GOT3 (cell line): ENCODE data around the gene CDH2.

Source experiments
- DNase-seq: peaks from one replicate; lab custom pipeline; 2025; ENCODE audit warnings: mixed read lengths; lab: John Stamatoyannopoulos, UW

CDH2 gene

DNA sequence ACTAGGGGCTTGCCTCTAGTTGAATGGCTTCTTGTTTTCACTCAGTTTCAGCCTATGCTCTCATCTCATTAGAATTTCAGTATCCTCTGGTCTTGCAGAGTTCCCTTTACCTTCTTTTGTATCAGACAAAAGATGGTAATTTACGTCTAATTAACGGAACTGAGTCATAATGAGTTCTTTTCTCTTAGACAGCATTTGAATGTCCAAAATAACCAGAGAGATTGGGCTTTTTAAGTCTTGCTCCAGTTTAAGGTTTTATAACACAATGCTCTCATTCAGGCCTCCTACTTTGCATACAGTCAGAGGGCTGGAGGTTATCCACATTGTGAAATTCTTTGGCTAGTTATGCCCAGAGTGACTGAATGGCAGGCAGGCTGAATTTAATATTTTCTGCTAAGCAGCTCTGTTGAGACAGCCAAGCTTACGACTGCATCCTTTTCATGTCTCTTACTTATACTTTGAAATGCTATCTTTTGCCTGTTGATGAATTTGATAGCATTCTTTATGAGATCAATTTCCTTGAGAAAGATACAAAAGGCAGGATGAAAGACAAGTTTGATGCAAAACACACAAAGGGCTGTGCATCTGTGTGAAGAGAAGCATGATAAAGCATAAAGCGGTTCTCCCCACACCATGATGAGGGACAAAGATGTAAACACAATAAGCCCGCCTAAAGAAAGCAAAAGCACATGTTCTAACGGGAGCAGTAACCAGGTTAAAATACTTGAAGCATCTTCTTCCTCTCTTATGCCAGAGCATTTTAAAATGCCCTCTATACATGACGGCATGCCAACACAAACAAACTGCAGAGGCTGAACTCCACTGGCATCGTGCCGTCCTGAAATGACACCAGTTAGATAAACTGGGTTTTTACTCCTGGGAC lies 90.0 kb downstream of the CDH2 start:
- no peak for DNase-seq

DNA sequence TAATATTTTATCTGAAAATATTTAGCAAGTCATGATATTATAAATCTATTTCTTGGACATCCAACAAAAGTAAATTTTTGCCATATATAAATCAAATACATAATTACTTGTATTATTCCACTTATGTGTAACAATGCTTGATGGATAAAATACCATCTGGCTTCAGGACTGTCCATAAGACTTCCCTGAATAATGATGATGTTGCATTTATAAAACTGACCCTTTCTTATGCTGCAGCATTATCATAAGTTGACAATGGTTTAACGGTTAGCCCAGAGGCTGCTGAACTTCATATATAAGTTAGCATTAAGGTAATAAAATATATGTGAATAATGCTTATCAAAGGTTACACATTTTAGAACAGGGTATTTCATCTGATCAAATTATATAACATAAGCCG lies 95.4 kb downstream of the CDH2 start:
- no peak for DNase-seq

DNA sequence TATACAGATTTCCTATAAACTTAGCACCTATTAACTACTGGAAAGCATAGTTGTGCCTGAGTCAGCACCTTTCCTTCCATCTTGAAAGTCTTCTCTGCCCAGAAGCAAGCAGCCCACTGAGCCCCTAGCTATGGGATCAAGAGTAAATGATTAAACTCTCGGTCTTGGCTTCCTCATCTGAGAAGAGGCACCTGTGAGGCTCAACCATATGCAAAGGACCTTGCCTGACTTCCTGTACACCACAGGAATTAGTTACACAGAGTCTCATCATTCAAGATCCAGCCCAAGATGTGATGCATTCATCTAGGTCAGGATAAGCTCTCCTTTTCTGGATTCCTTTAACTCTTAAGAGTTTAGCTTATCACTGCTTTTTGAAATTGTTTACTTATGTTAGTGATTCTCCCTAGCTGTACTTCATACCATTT lies 96.0 kb downstream of the CDH2 start:
- no peak for DNase-seq

DNA sequence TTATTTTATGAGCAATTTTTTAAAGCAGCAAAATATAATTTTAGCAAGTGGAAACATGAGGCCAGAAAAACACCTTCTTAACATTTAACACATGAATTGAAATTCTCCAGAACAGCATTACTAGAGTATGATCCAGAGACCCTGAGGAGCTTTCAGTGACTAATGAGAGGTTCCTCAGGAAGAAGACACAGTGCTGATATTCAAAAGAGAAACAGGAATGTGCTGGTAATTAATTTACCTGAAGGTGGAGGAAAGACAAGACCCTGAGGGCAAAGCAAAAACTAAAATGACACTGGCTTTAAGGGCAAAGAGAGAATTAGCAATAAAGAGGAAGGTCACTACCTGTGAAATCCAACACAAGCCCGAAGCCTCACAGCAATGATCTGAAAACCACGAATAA lies 97.0 kb downstream of the CDH2 start:
- DNase-seq = no peak

DNA sequence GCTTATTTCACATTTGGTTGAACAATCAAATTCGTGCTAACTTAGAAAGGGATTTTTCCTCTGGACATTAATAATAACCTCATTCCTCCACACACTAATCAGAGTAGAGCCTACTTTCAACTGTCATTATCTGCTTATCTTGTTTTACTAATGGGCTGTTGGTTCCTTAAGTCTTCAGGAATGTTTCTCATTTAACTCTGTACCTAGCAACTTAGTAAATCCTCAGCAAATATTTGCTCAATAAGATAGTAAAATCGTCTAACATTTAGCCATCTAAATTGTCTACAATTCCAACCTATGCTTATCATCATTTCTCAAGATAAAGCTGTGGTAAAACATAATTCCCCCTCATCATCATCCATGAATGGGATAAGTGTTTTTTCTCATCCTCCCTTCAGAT lies 98.1 kb downstream of the CDH2 start:
- DNase-seq = no peak

DNA sequence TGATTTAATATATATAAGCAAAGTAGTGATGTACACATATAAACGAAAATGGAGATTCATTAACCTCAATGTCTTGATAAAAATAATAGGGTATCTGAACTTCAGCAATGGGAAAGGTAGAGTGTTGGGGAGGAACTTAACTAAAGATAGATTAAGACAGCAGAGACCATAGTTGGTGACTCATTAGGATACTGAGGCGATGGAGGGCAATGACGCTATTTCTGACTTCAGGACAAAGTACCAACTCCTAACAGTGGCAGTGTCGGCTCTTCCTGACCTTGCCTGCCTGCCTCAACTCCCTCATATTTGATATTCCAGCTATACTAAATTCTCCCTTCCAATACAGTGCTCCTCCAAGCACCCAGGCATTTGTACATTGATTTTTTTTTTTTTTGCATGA lies 98.6 kb downstream of the CDH2 start:
- no peak for DNase-seq

DNA sequence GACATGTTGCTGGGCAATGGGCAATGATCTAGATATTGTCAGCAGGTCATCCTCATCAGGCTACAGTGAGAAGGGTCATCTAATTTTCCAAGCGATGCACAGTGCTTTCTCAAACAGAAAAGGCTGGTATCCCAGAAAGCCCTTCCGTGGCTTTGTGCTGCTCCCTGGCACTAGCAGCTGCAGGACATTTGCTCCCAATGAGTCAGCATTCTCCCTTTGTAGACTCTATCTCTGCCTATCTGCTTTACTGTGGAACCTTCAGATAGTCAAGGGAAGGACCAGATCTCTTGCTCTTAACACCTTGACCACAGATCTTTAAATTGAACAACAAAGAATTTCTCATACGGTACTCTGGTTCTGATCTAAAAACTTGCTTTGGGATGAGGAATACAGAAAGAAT lies 101.4 kb downstream of the CDH2 start:
- DNase-seq = no peak

DNA sequence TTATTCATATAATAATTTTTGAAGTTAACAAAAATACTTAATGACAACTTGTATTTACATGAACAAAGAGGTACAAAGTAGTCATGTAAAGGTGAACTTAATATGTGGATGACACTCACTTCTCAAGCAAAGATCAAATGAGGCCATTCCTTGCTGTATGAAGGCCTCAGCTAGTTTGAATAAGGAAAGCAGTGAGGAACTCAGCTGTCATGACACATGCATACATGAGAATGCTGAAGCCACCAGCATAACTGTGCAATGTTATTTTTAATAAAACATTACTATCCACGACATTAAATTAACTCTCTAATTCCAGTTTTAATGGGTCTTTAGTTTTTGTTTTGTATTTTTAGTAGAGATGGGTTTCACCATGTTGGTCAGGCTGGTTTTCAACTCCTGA lies 102.9 kb downstream of the CDH2 start:
- DNase-seq = no peak

DNA sequence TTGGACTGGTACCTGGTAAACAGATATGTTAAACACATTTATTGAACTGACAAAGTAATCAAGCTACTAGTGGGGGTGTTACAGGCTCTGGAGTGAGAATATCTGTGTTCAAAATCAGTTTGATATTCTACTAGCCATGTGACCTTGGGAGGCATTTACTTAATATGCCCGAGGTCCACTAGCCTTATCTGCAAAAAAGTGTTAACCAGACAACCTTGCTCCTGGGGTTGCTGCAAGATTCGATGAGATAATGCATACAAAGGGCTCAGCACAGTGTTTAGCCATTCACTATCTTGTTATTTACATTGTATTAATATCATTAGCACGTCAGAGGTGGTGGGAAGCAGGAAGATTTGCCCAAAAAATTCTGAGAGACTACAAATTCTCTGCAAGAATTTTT lies 103.3 kb downstream of the CDH2 start:
- DNase-seq = no peak

DNA sequence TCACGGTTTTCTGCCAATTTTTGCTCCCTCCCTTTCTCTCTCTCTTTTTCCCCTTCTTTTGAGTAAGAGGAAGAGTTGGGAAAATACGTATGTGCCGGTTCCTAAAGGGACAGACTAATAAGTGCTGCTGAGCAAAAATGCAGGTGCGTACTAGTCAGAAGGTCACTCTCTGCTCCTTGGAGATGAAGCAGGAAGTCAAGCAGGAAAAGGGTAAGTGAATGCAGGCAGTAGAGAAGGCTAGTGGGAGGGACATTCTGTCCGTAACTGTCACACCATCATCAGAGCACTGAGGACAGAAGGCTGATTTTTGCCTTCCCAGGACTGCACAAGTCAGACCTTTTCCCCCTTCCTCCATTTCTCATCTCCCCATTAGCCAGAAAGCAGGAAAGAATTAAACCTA lies 105.7 kb downstream of the CDH2 start:
- no peak for DNase-seq

DNA sequence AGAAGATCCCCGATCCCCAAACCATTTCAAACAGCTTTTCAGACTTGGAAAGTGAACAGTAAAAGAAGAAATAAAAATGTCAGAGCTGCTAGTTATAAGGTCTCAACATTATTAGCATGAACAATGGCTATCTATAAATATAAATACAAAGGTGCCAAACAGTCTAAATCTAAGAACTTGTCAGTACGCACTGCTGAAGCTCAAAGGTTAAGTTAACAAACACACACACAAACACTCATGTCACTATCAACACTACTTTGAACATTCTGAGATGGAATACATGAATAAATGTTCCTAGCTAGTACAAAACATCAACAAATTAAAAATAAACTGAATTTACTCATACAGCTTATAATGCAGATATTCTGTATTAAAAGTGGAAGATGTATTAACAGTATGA lies 108.7 kb downstream of the CDH2 start:
- no peak for DNase-seq

DNA sequence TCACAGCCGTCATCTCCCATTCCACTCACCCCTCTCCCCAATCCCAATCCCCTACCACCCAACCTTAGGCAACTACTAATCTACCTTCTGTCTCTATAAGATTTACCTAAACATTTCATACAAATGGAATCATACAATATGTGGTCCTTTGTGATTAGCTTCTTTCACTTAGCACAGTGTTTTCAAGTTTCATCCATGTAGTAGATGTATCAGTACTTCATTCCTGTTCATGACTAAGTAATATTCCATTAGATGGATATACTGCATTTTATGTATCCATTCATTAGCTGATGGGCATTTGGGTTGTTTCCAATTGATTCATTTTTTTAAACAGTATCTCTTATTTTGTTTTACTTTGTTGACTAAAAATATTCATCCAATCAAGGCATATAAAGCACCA lies 109.6 kb downstream of the CDH2 start:
- no peak for DNase-seq

DNA sequence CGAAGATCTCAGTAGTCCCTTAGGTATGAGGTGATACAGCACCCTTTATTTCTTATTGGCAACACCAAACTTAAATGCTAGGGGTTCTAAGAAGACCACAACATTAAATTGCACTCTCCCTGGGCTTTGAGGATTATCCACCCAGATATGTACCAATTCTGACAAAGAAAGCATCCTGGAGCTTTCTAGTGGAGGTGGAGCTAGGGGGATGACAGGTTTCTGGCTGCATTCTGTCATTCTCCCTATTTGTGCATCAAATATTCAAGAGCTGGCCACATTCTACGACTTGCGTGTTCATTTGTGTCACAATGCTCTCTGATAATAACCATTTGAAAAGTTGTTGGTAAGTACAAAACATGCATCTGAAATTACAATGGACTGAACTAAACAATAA lies 111.1 kb downstream of the CDH2 start:
- no peak for DNase-seq

DNA sequence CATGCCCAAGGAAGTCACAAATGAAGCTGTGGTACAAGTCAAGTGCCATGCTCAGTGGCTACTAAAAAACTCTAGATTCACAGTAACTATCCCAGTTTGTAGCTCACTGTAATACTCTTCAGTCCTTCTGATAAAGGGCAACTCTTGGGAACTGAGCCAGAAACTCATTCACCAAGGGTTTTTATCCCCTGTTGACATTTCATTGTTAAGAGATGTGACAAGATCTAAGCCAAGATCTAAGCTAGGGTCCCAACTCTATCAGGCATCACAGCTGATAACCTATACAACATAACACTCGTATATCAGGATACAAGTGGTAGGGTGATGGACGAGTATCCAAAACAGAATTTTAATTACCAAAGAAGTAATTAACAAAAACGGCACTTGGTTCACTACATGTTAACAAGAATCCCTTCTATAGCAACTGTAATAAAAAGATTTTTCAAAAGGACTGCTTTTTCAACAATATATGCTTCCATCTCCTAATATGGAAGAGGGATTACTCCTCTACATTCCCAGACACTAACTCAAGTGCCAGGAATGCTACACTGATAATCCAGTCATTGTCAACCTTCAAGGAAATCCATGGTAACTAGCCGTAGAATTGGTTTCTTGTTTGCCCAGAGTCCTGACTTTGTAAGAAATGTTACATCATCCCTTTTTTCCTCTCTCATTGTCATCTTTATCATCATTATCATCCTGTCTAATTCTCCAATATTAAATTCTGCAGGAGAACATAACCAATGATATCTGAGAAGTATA lies 111.7 kb downstream of the CDH2 start:
- DNase-seq = no peak

DNA sequence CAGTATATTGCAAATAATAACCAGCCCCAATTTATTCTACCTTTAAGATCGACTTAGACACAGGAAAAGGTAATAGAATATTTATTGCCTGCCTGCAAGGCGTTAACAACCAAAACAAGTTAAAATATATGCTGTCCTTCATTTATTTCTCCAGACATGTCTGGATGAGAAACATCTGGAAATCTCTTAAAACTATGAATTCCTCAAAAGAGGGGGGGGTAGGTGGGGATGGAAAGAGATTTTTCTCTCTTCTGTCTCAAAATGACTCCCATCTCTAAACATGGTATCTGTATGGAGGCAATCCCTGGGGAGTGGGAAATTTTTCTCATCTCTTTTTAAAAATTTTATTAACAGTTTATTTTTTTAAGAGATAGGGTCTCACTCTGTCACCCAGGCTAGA lies 113.0 kb downstream of the CDH2 start:
- DNase-seq = no peak

DNA sequence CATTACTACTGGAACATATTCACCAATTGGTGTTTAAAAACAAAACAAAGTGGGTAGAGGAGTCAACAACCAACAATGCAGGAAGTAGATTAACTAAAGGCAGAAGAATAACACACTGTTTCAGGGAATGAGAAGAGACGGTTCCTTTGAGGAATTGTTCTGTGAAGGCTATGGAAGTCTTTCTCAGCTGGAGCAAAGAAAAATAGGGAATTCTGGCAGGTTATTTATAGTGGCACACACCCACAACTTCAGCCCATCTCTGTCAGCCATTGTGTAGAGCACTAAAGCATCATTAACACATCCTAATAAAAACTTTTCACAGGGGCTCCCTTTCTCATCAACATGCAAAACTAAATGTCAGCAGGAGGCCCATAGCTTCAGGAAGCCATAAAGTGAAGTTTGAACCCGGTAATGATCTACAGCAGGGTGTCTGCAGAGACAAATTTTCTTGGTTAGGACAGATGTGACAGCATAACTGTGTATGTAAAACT lies 113.6 kb downstream of the CDH2 start:
- DNase-seq = no peak

DNA sequence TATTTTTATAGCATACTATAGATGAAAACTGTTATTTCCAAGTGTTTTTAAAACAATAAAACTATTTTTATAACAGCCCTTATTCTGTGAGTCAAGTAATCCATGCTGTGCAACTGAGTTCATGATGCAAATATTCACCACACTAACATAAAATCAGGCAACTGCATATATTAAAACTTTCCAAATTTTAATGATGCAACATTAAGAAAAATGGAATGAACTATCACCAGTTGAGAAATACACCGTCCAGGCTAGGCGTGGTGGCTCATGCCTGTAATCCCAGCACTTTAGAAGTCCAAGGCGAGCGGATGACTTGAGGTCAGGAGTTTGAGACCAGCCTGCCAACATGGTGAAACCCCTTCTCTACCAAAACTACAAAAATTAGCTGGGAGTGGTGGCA lies 114.5 kb downstream of the CDH2 start:
- DNase-seq = no peak

DNA sequence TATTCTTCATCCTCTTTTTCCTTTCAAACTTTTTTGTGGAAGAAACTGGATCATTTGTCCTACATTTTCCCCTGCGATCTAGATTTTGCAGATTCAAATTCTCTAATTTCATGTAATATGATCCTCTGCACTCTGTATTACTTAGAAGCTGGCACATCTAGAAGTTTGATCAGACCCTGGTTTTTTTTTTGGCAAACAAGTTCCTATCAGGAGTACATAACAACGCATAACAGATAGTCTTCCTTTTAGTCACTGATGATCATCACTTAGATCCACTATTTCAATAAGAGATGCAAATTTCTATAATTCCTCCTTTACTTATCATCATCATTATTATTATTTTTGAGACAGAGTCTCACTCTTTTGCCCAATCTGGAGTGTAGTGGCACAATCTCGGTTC lies 117.1 kb downstream of the CDH2 start:
- DNase-seq = no peak

DNA sequence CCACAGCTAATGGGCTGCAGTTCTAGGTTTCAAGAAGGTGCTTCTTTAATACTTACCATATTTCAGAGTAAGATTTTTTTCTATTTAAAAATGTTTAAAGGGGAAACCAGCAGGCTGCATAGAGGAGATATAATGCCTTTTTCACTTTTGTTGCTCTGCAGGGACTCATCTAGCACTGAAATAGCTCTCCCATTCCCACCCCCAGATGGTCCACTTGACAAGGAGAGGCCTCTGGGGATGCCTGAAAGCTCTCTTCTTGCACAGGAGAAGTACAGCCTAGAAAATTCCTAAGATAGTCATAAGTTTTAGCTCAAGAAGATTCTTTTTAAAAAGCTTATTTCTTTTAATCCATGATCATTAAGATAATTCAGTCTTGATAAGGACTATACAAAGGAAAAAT lies 126.4 kb downstream of the CDH2 start:
- no peak for DNase-seq

DNA sequence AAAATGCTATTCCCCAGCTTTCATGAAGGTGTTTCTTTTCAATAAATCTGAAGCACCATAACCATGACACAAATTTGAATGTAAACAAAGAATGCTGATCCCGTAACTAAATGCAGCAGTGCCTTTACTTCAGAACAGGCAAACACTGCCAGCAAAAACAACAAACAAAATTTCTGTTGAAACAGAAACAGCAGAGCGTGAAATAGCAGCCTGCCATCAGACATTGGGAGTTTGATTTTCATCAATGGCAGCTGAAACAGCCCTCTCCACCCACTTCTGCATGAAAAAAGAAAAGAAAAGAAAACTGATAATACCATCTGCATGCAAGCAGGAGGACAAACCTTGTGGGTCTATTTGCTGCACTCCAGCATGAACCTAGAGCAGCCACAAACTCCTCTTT lies 128.3 kb downstream of the CDH2 start:
- DNase-seq = no peak

DNA sequence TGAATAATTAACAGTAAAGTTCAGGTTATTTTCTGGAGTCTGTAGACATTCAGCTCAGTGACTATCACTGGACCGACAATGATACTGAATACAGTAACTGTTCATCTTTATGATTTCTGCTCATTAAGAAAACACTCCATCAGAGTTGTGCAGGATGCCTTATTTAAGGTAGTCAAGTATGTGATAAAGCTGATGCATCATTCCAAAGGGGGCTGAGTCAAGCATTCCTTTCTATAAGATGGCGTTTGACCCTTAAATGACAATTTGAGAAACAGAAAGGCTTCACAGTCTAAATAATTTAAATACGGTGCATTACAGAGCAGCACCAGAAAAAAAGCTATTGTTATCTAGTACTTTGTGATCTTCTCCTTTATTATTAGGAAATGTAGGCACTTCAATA lies 131.1 kb downstream of the CDH2 start:
- no peak for DNase-seq

DNA sequence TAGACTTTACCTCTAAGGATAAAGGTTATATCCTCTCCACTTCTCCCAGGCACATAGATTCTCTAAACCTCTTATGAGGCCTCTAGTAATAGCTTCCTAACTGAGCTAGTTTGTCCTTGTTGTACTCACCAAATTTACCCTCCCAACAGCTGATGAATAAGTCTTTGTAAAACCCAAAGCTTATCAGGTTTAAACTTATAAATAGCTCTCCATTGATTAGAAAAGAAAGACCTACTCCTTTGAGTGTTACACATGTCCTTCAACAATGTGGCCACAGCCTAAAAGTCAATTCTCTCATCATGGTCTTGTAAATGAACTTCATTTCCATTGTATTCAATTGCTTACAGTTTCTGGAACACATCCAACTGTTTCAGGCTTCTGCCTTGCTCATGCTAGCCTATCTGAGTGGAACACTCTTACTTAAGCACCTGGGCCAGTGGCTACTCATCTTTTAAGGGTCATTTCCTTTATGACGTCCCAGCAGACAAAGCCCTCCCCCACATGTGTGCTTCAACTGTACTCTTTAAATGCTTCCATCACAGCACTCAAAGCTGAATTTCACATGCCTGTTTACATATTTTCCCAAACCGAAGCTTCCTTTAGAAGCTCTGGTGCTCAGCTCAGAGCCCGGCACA lies 131.6 kb downstream of the CDH2 start:
- no peak for DNase-seq

DNA sequence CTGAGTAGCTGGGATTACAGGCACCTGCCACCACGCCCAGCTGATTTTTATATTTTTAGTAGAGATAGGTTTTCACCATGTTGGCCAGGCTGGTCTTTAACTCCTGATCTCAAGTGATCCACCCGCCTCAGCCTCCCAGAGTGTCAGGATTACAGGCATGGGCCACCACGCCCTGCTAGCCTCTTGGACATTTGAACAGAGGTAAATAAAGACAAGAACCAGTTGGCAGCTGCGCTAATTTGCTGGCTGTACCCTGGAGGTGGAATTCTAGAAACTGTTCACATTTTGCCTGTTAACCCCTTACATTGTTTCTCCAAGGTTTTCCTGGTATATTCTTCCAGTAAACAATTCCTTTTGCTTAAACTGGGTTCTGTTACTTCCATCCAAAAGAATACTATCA lies 132.9 kb downstream of the CDH2 start:
- no peak for DNase-seq
